ENCODE data around the gene KIF18A. TPM values are rescaled to one million over a fixed set of nuclear protein-coding genes. Genes with fewer than 3 reads are reported as not detected.
"Not testable (repeated sequence)": the region's sequence is repeated elsewhere in the genome, so short reads cannot be mapped to it uniquely, and the experiment has no call there.

The KIF18A gene
- total and polyA plus RNA-seq, 3 donors from 2014 or later = 9.5 to 22.5 (median 14.4) TPM

- DNase-seq = no peak
- Histone ChIP-seq H3K27me3 (no peaks in the 10 kb centered on the region), H3K9me3 (no peaks in the 10 kb centered on the region), H3K36me3 (ENCODE audit: low read depth, missing control alignments) (no peaks in the 10 kb centered on the region), H3K27ac (no peak overlapping the region), H3K4me1 (no peaks in the 10 kb centered on the region), H3K4me3 (no peak overlapping the region)
- intact Hi-C loops (cut with DNase I; ENCODE audit: low total_unique reads) = no loop called here
- TF ChIP-seq POLR2A (IDR thresholded peaks at IDR 0.05) (no peak), CTCF (IDR thresholded peaks at IDR 0.05) (no peak)
Observed at GRCh38 chr11:28092786-28093185, 15.2 kb downstream of the KIF18A start.

- H3K4me1 ChIP-seq = no peaks in the 10 kb centered on the region
- no peaks in the 10 kb centered on the region for H3K36me3 ChIP-seq (ENCODE audit: low read depth, missing control alignments)
- no peak for DNase-seq
- TF ChIP-seq CTCF (IDR thresholded peaks at IDR 0.05) (no peak), POLR2A (IDR thresholded peaks at IDR 0.05) (no peak)
- intact Hi-C loops (cut with DNase I; ENCODE audit: low total_unique reads) = no loop called here
- no peaks in the 10 kb centered on the region for H3K9me3 ChIP-seq
- WGBS, 2 donors = 94 to 96% methylated on average over 2 of the region's 2 CpGs
- no peaks in the 10 kb centered on the region for H3K27me3 ChIP-seq
- no peak overlapping the region for H3K4me3 ChIP-seq
- H3K27ac ChIP-seq = no peak overlapping the region
Observed at GRCh38 chr11:28090052-28090749, 17.8 kb downstream of the KIF18A start.

- 95 to 97% methylated on average over 5 of the region's 5 CpGs for WGBS, 2 donors
- no peak for DNase-seq
Observed at GRCh38 chr11:28089378-28089777, 18.6 kb downstream of the KIF18A start.

GRCh38 chr11:28087693-28088092, 20.3 kb downstream of the KIF18A start:
- H3K27me3 ChIP-seq; H3K4me3 ChIP-seq; DNase-seq; intact Hi-C loops (cut with DNase I; ENCODE audit: low total_unique reads); H3K36me3 ChIP-seq (ENCODE audit: low read depth, missing control alignments); H3K27ac ChIP-seq; H3K4me1 ChIP-seq; H3K9me3 ChIP-seq: not testable (repeated sequence)
- WGBS, 2 donors = 95 to 98% methylated on average over 3 of the region's 3 CpGs

More at GRCh38 chr11:28089378-28089777, 18.6 kb downstream of the KIF18A start:
- TF ChIP-seq POLR2A (IDR thresholded peaks at IDR 0.05) (no peak), CTCF (IDR thresholded peaks at IDR 0.05) (no peak)
- no peaks in the 10 kb centered on the region for H3K27me3 ChIP-seq
- H3K9me3 ChIP-seq = no peaks in the 10 kb centered on the region
- no peak overlapping the region for H3K27ac ChIP-seq
- no peaks in the 10 kb centered on the region for H3K36me3 ChIP-seq (ENCODE audit: low read depth, missing control alignments)
- H3K4me3 ChIP-seq = no peak overlapping the region
- H3K4me1 ChIP-seq = no peaks in the 10 kb centered on the region
- intact Hi-C loops (cut with DNase I; ENCODE audit: low total_unique reads) = no loop called here

GRCh38 chr11:28087192-28087591, 20.8 kb downstream of the KIF18A start:
- intact Hi-C loops (cut with DNase I; ENCODE audit: low total_unique reads); H3K4me1 ChIP-seq; H3K9me3 ChIP-seq; H3K27me3 ChIP-seq; H3K4me3 ChIP-seq; H3K27ac ChIP-seq; H3K36me3 ChIP-seq (ENCODE audit: low read depth, missing control alignments); DNase-seq: not testable (repeated sequence)
- 88 to 93% methylated on average over 1 of the region's 1 CpG for WGBS, 2 donors

- Histone ChIP-seq H3K36me3 (ENCODE audit: low read depth, missing control alignments) (no peaks in the 10 kb centered on the region), H3K27ac (no peak overlapping the region), H3K4me3 (no peak overlapping the region), H3K27me3 (no peaks in the 10 kb centered on the region), H3K4me1 (no peaks in the 10 kb centered on the region), H3K9me3 (no peaks in the 10 kb centered on the region)
- no peak for DNase-seq
- TF ChIP-seq CTCF (IDR thresholded peaks at IDR 0.05) (no peak), POLR2A (IDR thresholded peaks at IDR 0.05) (no peak)
- intact Hi-C loops (cut with DNase I; ENCODE audit: low total_unique reads) = no loop called here
- 93 to 100% methylated on average over 1 of the region's 1 CpG for WGBS, 2 donors
Observed at GRCh38 chr11:28086569-28086968, 21.4 kb downstream of the KIF18A start.
